Activated effector memory CD4-positive, alpha-beta T cell treated with Interleukin-2 at 50 U/mL for 16 hours (primary cell): ENCODE results near the gene RHBDD3.

Experiments
- DNase-seq: peaks from one replicate; pipeline ENCODE4 v3.0.0-alpha.2; 2020

RHBDD3 gene

DNA sequence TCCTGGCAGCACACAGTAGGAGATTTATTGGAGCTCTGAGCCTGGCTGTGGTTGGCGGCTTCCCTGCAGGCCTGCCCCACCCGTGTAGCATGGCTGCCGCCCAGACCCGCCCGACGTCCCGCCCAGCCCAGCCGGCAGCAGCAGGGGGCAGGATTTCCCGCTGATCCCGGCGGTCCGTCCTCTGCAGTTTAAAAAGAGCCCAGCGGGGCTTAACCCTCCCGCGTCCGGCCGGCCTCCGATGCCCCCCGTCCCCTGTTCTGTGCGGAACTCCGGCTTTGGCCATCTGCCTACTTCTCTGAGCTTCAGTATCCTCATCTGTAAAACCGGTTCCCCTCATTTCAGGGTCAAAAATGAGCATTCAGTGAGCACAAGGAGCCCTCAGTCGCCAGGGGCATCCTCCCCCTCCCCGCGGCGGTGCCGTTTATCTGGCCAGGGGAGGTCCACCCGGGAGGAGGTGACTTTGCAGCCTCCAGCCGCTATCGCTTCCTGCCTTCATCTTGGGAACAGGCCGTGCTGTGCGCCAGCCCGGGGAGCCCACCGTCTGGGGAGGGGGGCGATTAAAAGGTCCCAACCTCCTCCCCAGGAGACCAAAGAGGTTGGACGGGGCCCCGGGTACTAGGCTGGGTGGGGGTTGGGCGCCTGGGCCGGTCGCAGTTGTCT lies 38.5 kb upstream of the RHBDD3 start, which contains the start of gene GAS2L1:
Gene GAS2L1, plus strand, starts transcription at position 476 of the 660 bp plus-strand sequence. CDS start 1,456 bp downstream, outside the sequence.
- peak; percentile 18 for DNase-seq

DNA sequence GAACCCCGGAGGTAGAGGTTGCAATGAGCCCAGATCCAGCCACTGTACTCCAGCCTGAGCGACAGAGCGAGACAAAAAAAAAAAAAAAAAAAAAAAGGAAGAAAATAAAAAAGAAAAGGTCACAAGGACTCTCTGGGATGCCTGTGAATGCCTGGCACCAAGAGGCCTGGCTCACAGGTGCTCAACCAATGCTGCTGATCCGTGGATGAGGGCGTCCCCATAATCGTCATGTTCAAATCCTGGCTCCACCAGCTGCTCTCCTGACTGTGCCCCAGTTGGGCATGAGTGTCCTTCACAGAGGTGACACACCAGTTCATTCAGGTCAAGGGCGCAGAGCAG lies 38.0 kb upstream of the RHBDD3 start:
- DNase-seq: no peak

DNA sequence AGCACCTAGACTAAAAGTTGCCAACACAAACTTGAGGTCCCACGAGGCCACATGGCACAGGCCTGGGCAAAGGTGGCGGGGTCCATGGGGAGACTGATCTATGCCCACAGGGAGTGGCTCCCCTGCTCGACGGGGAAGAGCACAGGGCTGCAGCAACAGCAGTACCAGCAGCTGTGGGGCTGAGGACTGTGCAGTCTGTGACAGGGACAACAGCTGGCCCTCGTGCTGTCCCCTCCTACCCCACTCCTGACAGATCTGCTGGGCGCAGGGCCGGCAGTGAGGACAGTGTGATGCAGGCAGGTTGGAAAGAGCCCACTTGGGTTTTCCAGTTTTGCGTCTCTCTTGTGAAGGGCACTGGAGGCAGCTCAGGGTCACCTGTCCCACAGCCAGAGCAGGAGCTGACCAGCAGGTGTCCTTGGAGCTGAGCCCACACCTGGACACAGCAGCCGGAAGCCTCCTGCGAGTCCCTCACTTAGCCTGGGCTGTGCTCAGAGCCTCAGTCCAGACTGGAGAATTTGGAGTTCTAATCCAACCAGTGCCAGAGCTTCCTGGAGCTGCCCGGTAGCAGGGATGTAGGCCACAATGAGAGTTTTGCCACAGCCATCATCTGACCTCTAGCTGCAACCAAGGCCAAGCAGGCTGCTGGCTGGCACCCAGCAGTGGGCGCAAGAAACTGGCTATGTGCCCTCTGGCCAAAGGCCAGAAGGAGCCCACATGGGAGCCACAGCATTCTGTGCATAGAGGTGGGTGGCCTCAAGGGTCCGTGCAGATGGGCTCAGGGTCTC lies 35.1 kb upstream of the RHBDD3 start:
- no peak for DNase-seq

- no peak for DNase-seq
Observed at GRCh38 chr22:29302402-29302680, 34.6 kb upstream of the RHBDD3 start.

GRCh38 chr22:29301716-29302401 lies 34.1 kb upstream of the RHBDD3 start:
- no peak for DNase-seq

- DNase-seq: no peak
Observed at GRCh38 chr22:29300807-29301601, 33.2 kb upstream of the RHBDD3 start.

DNA sequence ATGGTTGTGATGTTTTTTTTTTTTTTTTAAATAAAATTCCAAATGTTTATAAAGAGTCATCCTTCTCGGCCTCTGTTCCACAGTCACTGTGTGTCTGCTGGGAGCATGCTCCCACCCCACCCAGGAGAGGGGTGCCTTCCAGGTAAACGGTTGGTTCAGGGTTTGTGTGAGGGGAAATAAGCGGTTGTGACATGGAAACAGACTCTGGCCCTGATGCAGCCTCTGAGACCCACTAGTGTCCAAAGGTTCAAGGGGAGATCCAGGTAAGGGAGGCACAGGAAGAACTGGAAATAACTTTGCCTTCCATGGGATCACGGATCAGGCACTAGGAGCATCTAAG lies 32.7 kb upstream of the RHBDD3 start:
- DNase-seq: no peak

DNA sequence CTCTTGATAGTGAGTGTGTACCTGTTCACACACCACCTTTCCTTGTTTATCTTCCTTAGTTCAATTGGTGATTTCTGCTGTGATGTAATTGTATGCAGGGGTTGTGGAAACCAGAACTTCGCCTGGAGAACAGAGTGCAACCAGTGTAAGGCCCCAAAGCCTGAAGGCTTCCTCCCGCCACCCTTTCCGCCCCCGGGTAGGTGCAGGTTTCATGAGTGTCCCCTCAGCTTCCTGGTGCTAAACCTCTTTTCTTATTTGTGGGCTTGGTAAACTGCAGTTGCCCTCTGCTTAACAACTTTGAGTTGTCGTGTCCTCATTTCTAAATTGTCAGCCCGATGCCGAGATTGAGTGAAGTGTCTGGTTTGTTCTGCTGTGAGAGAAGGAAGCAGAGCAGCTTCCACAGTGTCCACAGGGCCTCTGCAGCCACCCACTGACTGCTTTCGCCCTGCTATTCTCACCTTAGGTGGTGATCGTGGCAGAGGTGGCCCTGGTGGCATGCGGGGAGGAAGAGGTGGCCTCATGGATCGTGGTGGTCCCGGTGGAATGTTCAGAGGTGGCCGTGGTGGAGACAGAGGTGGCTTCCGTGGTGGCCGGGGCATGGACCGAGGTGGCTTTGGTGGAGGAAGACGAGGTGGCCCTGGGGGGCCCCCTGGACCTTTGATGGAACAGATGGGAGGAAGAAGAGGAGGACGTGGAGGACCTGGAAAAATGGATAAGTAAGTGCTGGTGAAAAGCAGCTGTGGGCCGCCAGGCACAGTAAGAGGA lies 31.5 kb upstream of the RHBDD3 start:
- DNase-seq: no peak

DNA sequence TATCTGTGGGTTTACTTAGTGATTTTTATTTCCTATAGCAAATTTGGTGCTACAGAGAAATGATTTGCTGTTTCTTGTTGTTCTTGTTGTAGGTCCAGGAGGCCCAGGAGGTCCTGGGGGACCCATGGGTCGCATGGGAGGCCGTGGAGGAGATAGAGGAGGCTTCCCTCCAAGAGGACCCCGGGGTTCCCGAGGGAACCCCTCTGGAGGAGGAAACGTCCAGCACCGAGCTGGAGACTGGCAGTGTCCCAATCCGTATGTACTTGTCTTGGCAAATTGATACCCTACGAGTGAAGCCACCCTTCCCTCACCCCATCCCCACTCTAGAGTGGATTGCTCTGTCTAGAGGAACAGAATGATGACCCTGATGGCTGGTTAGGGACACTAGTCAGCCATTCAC lies 30.9 kb upstream of the RHBDD3 start:
- DNase-seq: no peak

DNA sequence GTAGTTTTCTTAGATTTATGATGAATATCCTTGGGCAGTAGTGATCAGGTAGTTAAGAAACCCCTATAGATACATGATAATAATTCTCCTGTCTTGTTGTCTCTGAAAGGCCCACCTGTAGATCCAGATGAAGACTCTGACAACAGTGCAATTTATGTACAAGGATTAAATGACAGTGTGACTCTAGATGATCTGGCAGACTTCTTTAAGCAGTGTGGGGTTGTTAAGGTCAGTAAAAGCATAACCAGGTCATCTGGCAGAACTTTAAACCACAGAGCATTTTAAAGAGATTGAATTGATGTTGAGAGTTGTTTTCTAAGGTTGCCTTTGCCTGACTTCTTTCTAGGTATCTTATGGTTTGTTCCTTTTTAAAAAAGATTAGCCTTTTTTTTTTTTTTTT lies 24.6 kb upstream of the RHBDD3 start:
- DNase-seq: no peak

GRCh38 chr22:29291215-29291614 lies 23.4 kb upstream of the RHBDD3 start:
- no peak for DNase-seq

GRCh38 chr22:29290061-29290460 lies 22.3 kb upstream of the RHBDD3 start:
- no peak for DNase-seq

DNA sequence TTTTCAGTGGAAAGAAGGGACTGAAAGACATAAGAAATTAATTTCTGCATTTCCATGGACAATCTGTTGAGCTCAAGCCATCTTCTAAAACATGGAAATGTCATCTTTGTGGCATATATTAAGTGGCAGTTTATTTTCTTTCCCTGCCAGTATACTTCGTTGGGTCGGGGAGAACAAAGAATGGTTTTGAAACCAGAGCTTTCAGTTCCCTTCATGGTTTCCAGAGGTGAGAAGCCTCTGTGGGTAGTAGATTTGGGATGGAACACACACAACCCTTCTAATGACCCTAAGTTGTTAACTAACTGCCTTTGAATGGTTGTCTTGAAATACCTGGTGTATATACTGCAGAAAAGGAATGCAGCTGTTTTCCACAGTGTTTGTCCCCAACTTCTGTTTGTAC lies 21.1 kb upstream of the RHBDD3 start:
- DNase-seq: no peak

DNA sequence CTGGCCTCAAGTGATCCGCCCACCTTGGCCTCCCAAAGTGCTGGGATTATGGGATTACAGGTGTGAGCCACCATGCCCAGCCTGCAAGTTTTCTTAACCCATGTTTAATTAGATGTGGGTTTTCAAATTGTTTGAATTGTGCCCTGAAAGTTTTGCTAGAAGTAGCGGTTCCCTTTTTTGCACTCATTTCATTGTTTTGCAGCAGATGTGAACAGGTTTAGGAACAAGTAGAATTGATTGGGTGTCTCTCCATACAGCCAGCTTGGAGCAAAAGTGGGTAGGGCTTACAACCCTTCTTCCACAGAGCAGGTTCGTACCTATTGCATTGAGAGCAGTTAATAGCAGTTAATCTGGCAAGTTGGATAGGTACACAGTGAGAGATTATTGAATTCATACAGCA lies 16.4 kb upstream of the RHBDD3 start:
- DNase-seq: no peak

GRCh38 chr22:29277927-29278326 lies 10.1 kb upstream of the RHBDD3 start:
- DNase-seq: no peak

DNA sequence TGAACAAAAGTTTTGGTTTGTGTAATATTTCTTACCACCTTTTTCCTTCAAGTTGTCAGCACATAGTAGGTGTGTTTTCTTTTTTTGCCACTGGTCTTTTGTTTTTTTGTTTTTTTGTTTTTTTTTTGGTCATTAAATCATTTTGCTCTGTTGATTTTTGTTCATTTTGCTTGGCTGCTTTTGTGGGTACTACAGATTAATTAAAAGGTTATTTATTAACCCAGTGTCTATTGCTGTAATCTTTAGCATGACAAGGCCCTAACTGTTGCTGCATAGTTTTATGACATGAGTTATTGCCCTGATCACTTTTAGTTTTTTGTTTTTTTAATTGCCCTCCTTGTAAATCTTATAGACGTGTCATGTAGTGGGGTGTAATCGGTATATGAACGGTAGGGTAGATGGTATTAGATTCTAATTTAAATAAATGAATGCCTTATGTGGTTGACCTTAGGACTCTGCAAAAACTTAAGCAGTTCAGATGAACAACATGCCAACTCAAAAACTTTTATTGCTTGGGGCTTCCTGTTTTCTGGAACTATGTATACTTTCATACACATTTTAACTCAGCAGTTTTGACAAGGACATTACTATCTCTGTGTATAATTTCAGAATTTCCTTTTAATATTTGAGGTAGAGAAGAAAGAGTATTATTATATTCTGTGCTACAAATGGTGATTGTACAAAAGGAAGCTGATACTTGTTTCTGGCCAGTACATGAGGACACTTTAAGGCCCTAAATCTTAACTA lies 8.2 kb upstream of the RHBDD3 start:
- DNase-seq: no peak

- no peak for DNase-seq
Observed at GRCh38 chr22:29275167-29275566, 7.4 kb upstream of the RHBDD3 start.

GRCh38 chr22:29272624-29273023 lies 4.8 kb upstream of the RHBDD3 start:
- DNase-seq: no peak

DNA sequence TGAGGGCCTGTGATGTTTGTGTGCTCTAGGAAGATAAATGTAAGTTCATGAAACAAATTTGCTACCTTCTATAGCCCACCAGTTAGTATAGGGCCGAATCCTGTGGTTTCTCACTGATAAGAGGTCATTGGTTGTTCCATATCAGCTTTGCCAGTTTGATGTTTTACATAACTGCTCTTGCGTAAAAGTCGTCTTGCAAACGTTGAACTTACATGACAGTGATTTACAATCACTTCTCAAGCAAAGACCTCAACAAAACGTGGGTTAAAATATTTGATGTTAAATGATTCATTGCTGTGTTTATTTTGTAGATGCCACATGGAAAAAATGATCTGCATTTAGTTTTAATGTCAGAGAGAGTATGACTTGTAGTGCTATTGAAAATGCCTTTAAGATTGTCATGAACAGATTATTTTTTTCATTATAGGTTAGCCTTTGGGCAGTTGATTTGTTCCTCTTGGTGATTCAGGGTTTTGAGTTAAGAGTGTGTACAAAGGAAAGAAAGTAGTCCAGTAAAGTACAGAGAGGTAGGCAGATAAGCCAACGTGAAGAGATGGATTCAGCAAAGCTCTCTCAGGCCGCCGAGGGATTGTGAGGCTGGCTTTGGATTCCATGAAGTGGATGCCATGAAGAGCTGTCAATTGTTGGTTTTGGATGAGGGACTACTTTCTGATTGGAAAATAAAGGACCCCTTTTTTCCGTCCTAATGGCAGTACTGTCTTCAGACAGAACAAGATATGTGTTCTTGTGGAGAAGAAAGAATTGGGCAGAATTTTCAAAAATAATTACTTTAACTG lies 2.9 kb upstream of the RHBDD3 start:
- DNase-seq: no peak

GRCh38 chr22:29269731-29270474 lies 2.1 kb upstream of the RHBDD3 start:
- no peak for DNase-seq

GRCh38 chr22:29269230-29269604 lies 1.4 kb upstream of the RHBDD3 start:
- no peak for DNase-seq
